Heart right ventricle (tissue), 16 donors: ENCODE measurements around the gene TMEM51. TPM values are rescaled to one million over a fixed set of nuclear protein-coding genes. Genes with fewer than 3 reads are reported as not detected.

Experiments
- ATAC-seq, 8 donors: fragments of 200-7000 bp; cut with Tn5 transposase; one replicate each; pipeline ENCODE4 v1.9.1; 2020; ENCODE audit warnings: mild to moderate bottlenecking in 8 of 8, moderate library complexity in 8 of 8, moderate number of reproducible peaks in 1 of 8
- DNase-seq, 2 donors: peaks; one replicate each; pipeline ENCODE4 v3.0.0-alpha.2; 2020
- H3K27ac ChIP-seq, 10 donors: fragments of 200-600 bp; sonication (generic) in 2 of 10; one replicate each; pipeline versions ENCODE4 v1.5.0 to v1.8.0; 2020 to 2022; ENCODE audit warnings: mild to moderate bottlenecking in 3 of 10
- H3K27me3 ChIP-seq, 7 donors: fragments of 200-600 bp; one replicate each; pipeline ENCODE4 v1.8.0; 2021 to 2022; ENCODE audit warnings: mild to moderate bottlenecking in 2 of 7
- H3K36me3 ChIP-seq, 9 donors: fragments of 200-600 bp; sonication (generic) in 1 of 9; one replicate each; pipeline versions ENCODE4 v1.5.0 to v1.8.0; 2020 to 2022; ENCODE audit warnings: mild to moderate bottlenecking in 2 of 9
- H3K4me1 ChIP-seq, 9 donors: fragments of 200-600 bp; sonication (generic) in 1 of 9; one replicate each; pipeline versions ENCODE4 v1.5.0 to v1.8.0; 2020 to 2022; ENCODE audit warnings: mild to moderate bottlenecking in 4 of 9
- H3K4me3 ChIP-seq, 10 donors: fragments of 200-600 bp; sonication (generic) in 2 of 10; one replicate each; pipeline versions ENCODE4 v1.5.0 to v1.8.0; 2020 to 2022; ENCODE audit warnings: mild to moderate bottlenecking in 7 of 10, moderate library complexity in 2 of 10
- H3K9me3 ChIP-seq, 11 donors: fragments of 200-600 bp in 10 of 11; sonication (generic) in 2 of 11; one replicate each; pipeline versions ENCODE4 v1.5.0 to v1.8.0; 2013 to 2022; ENCODE audit warnings: mild to moderate bottlenecking in 2 of 11, control low read depth in 1 of 11, moderate library complexity in 1 of 11
- WGBS, 2 donors: extraction: QIAGEN DNeasy Blood & Tissue Kit; methylation state at CpG; one replicate each; pipeline ENCODE4 v1.1.7; 2013; ENCODE audit warnings: inconsistent platforms in 1 of 2; 5-methylcytosine and 5-hydroxymethylcytosine counted together
- intact Hi-C, 10 donors: fragments of 100-400 bp; cut with DNase I; formaldehyde crosslinking; loops; one replicate each; pipeline versions ENCODE4 v1.11.1 to v1.14.2; 2022
- polyA plus RNA-seq, 2 donors: library from polyadenylated mRNA; stranded (reverse); fragments of 200-250 nt; gene quantifications; one replicate each; pipeline ENCODE4 v1.2.3, GENCODE V29; 2013
- total RNA-seq, 10 donors: library from RNA; stranded (reverse); fragmentation: NEBNext Ultra II Directional in 3 of 10; extraction: Animal tissue kit (Norgen Biotek cat#: 25700) in 3 of 10; gene quantifications; one replicate each; pipeline versions ENCODE4 v1.2.1 to v1.2.4, GENCODE V29; 2021 to 2023
- TF ChIP-seq, protein P1 (sequence below), 9 donors: fragments of 200-600 bp; sonication (generic) in 2 of 9; IDR thresholded peaks; one replicate each; pipeline versions ENCODE4 v1.5.0 to v1.8.0; 2021 to 2022; ENCODE audit warnings: antibody characterized with exemption in 9 of 9, mild to moderate bottlenecking in 5 of 9, moderate library complexity in 1 of 9
- donor health status: Arrhythmogenic right ventricular cardiomyopathy.
- donor health status: ischemic (EF 13 %, LVEDD 7.1; RV severe dilation, severe dysfunction).
- donor health status: healthy with polysubstance abuse.
- donor health status: DM: no; HTN: yes; CAD: no.
- donor health status: DM: no; HTN: no; CAD: no.
- donor health status: ischemic (EF 25% LVEDD 6.9; RV normal size, moderate dysfunction).
- donor health status: ischemic (EF 25% LVEDD 5.7; RV mildly dilated, moderate dysfunction).
- donor health status: healthy.
- donor health status: DM: yes; HTN: yes; CAD: no.
- donor health status: Ischemic cardiomyopathy.
- donor health status: ischemic (EF 35%, LVEDD 5.7; RV mildly dilated, moderate dysfunction).
- donor health status: nonischemic (EF 11% LVEDD 7.7; RV severe dilation, severe dysfunction).
- donor health status: DM: yes; HTN: yes; CAD: no.
- donor health status: PGD.
- donor health status: ischemic (EF 29% LVEDD 5.4; RV normal size, mild dysfunction).
- donor health status: nonischemic (EF 23%, LVEDD 6.1; RV moderate dilation, normal function).

TMEM51 gene
- total and polyA plus RNA-seq, 12 donors, result 2.0 to 9.5 (median 3.2) TPM

DNA sequence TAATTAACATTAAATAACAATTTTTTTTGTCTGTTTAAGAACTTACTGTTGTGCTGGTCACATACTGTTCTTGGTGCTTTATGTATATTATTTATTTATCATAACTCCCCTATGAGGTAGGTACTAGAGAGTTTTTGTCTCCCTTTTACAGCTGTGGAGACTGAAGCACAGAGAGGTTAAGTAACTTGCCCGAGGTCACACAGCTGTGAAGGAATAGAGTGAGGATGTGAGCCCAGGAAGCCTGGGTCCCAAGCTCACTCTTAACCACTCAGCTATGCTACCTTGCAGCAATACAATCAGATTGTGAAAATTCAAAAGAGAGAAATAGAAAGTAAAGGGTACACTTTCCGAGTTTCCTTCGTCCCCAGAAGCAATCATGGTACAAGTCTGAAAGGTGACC lies 57.9 kb downstream of the TMEM51 start:
- H3K27ac ChIP-seq, result peak overlapping the region in 2 of 10 donors; percentile 2 to 7
- H3K9me3 ChIP-seq, result no peaks in the 10 kb centered on the region
- peaks cover 0 to 8% (median 0%) of the 10 kb centered on the region in 9 donors for H3K36me3 ChIP-seq
- no peak for DNase-seq
- TF ChIP-seq, protein P1, sequence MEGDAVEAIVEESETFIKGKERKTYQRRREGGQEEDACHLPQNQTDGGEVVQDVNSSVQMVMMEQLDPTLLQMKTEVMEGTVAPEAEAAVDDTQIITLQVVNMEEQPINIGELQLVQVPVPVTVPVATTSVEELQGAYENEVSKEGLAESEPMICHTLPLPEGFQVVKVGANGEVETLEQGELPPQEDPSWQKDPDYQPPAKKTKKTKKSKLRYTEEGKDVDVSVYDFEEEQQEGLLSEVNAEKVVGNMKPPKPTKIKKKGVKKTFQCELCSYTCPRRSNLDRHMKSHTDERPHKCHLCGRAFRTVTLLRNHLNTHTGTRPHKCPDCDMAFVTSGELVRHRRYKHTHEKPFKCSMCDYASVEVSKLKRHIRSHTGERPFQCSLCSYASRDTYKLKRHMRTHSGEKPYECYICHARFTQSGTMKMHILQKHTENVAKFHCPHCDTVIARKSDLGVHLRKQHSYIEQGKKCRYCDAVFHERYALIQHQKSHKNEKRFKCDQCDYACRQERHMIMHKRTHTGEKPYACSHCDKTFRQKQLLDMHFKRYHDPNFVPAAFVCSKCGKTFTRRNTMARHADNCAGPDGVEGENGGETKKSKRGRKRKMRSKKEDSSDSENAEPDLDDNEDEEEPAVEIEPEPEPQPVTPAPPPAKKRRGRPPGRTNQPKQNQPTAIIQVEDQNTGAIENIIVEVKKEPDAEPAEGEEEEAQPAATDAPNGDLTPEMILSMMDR (IDR thresholded peaks at IDR 0.05), result no peak
- H3K4me3 ChIP-seq, result no peak overlapping the region
- intact Hi-C loops, result loop anchor here in 2 of 10 donors (5.0 to 10.0 kb wide), 2 partner anchors 57 to 59 kb away; partner anchors contain the start of gene TMEM51 (in 2 of the 2)
- ATAC-seq, result no peak
- WGBS, 2 donors, result 94 to 97% methylated on average over 3 of the region's 3 CpGs
- no peaks in the 10 kb centered on the region for H3K27me3 ChIP-seq
- H3K4me1 ChIP-seq, result peaks cover 0 to 69% (median 16%) of the 10 kb centered on the region in 9 donors

DNA sequence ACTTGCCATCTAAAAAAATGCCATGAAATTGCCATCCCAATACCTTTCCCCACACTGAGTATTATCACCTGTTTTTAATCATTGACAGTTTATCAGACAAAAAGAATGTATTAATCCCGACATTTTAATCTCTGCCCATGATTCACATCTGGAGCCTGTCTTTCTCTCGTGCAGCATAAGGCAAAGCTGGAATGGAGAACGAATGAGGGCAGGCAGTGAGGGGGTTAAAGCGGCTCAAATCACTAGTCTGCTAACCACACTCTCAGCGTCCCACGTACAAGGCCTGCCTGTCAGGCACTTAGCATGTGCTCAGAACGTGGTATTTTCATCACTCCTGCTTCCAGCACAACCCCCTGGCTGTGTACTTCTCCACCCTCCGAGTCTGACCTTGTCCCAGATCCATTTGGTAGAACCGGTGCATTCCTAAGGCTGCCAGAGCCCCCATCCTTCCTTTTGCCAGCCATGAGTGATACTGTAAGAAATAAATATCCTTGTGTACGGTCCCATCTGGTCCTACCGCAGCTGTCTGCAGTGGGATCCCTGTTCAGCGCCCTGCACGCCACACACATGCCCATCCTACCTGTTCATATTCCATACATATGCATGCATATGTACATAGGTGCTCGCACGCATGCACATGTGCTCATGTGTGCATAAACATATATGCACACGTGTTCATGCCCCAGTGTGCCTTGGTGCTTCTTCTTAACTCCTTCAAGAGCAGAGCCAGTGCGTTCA lies 58.8 kb downstream of the TMEM51 start:
- ATAC-seq (no peak), DNase-seq (no peak)
- intact Hi-C loops, result loop anchor here in 2 of 10 donors (5.0 to 10.0 kb wide), 2 partner anchors 58 to 60 kb away; partner anchors contain the start of gene TMEM51 (in 2 of the 2)
- Histone ChIP-seq H3K4me1 (peaks cover 0 to 69% (median 16%) of the 10 kb centered on the region in 9 donors), H3K9me3 (no peaks in the 10 kb centered on the region), H3K27me3 (no peaks in the 10 kb centered on the region), H3K27ac (peak overlapping the region in 2 of 10 donors; percentile 5 to 13), H3K36me3 (peaks cover 0 to 8% (median 0%) of the 10 kb centered on the region in 9 donors), H3K4me3 (no peak overlapping the region)
- TF ChIP-seq, protein P1 (IDR thresholded peaks at IDR 0.05), result no peak
- 70 to 76% methylated on average over 17 of the region's 17 CpGs for whole genome bisulfite sequencing, 2 donors

DNA sequence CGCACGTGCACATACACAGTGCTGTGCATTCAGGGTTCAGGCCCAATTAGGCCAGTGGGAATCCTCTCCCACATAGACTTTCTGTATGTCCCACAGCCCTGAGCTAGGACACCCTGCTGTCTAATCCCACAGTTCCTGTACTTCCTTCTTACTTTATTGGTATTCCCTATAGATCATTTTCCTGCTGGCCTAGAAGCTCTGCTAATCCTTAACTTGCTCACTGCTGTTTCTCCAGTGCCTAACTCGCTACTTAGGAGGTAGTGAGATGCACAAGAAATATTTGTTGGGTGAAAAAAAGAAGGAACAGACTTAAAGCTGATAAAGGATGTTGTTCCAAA lies 59.4 kb downstream of the TMEM51 start:
- ATAC-seq (no peak), DNase-seq (no peak)
- H3K27ac ChIP-seq, result peak overlapping the region in 4 of 10 donors; percentile 5 to 25 (median 15)
- peaks cover 0 to 8% (median 0%) of the 10 kb centered on the region in 9 donors for H3K36me3 ChIP-seq
- H3K4me1 ChIP-seq, result peaks cover 0 to 67% (median 16%) of the 10 kb centered on the region in 9 donors
- H3K27me3 ChIP-seq, result no peaks in the 10 kb centered on the region
- TF ChIP-seq, protein P1 (IDR thresholded peaks at IDR 0.05), result no peak
- H3K9me3 ChIP-seq, result no peaks in the 10 kb centered on the region
- intact Hi-C loops, result loop anchor here in 2 of 10 donors (5.0 to 10.0 kb wide), 2 partner anchors 58 to 61 kb away; partner anchors contain the start of gene TMEM51 (in 2 of the 2)
- WGBS, 2 donors, result 77 to 85% methylated on average over 3 of the region's 3 CpGs
- H3K4me3 ChIP-seq, result no peak overlapping the region

DNA sequence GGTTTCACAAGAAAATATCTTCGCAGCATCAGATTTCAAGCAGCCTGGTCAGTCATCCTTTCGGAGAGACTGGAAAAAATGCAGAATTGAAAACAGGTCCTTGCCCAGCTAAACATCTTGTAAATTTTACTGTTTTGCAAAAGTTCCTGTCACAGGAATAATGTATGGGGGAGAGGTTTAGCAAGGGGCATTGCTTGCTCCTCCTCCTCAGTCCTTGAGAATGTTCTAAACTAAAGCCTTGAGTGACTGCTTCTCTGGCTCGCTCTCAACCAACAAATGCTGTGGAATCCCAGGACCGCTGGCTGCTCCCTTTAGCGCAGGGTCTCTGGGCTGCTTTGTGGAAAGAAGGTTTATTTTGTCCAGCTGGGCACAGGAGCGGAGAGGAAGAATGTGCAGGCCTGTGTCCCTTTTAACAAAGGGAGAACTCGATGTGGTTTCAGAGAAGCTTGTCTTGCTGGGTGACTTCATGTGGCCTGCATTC lies 59.8 kb downstream of the TMEM51 start:
- Histone ChIP-seq H3K4me1 (peaks cover 0 to 67% (median 16%) of the 10 kb centered on the region in 9 donors), H3K36me3 (peaks cover 0 to 8% (median 0%) of the 10 kb centered on the region in 9 donors), H3K4me3 (no peak overlapping the region), H3K9me3 (no peaks in the 10 kb centered on the region), H3K27me3 (no peaks in the 10 kb centered on the region), H3K27ac (peak overlapping the region in 4 of 10 donors; percentile 5 to 25 (median 15))
- WGBS, 2 donors, result 68 to 72% methylated on average over 7 of the region's 7 CpGs
- intact Hi-C loops, result loop anchor here in 2 of 10 donors (5.0 to 10.0 kb wide), 2 partner anchors 59 to 61 kb away; partner anchors contain the start of gene TMEM51 (in 2 of the 2)
- ATAC-seq (peak in 1 of 8 donors; percentile 26), DNase-seq (no peak)
- TF ChIP-seq, protein P1 (IDR thresholded peaks at IDR 0.05), result no peak
